A549 (cell line): ENCODE data around the gene SPATA31E1. TPM values are rescaled to one million over a fixed set of nuclear protein-coding genes. Genes with fewer than 3 reads are reported as not detected.

Source experiments
- ATAC-seq, 2 experiments: fragments of 200-7000 bp in 1 of 2; fragments of >200 bp in 1 of 2; cut with Nextera tagmentation in 1 of 2; cut with Tn5 transposase in 1 of 2; 3 replicates each; pipeline versions ENCODE4 v1.8.0 to v1.9.1; 2018 to 2020; ENCODE audit warnings: mild to moderate bottlenecking in 1 of 2, moderate library complexity in 1 of 2
- CTCF ChIA-PET: fragments of 300-600 bp; sonication (Branson Sonifier 250); formaldehyde crosslinking; extraction: SDS; loops from one replicate; lab custom pipeline; 2021; ENCODE audit warnings: antibody characterized with exemption, inconsistent platforms; lab: Yijun Ruan, JAX
- POLR2A ChIA-PET: fragments of 350-600 bp; formaldehyde crosslinking; extraction: SDS; loops from one replicate; lab custom pipeline; 2021; ENCODE audit warnings: antibody characterized with exemption, inconsistent platforms; lab: Yijun Ruan, JAX
- DNase-seq, 2 experiments: peaks; one replicate each; pipeline versions ENCODE4 v3.0.0 to v3.0.0-alpha.2; 2011 to 2016; ENCODE audit warnings: low read depth in 1 of 2, low spot score in 1 of 2
- FAIRE-seq: peaks from 2 replicates; lab custom pipeline; 2011; peaks lifted over from hg19 to GRCh38; lab: Jason Lieb, UNC
- H3K27ac ChIP-seq, 2 experiments: fragments of >200 bp; sonication (Bioruptor Twin); formaldehyde crosslinking; 3 replicates each; pipeline ENCODE4 v1.5.1; 2016 to 2017
- H3K4me1 ChIP-seq: fragments of >200 bp; sonication (Bioruptor Twin); formaldehyde crosslinking; 3 replicates; pipeline ENCODE4 v1.6.1; 2016
- H3K4me2 ChIP-seq: fragments of >200 bp; sonication (Bioruptor Twin); formaldehyde crosslinking; 3 replicates; pipeline ENCODE4 v1.6.1; 2016
- H3K4me3 ChIP-seq: fragments of >200 bp; sonication (Bioruptor Twin); formaldehyde crosslinking; 3 replicates; pipeline ENCODE4 v1.5.1; 2016
- H3K9me3 ChIP-seq: fragments of >200 bp; sonication (Bioruptor Twin); formaldehyde crosslinking; 3 replicates; pipeline ENCODE4 v1.6.1; 2016
- BHLHE40 ChIP-seq: IDR thresholded peaks from 2 replicates; pipeline ENCODE4 v1.6.1; 2012; ENCODE audit warnings: low read depth, low read length, inconsistent platforms
- CBX8 ChIP-seq: fragments of 200-600 bp; sonication (generic); IDR thresholded peaks from 2 replicates; pipeline ENCODE4 v1.6.1; 2016
- CEBPB ChIP-seq, 2 experiments: fragments of >200 bp in 1 of 2; sonication (Bioruptor Twin) in 1 of 2; formaldehyde crosslinking in 1 of 2; IDR thresholded peaks; 2 replicates each; pipeline ENCODE4 v1.6.1; 2012 to 2016
- CHD2 ChIP-seq: fragments of 150-350 bp; IDR thresholded peaks from 2 replicates; pipeline ENCODE4 v1.6.1; 2014; ENCODE audit warnings: low read length; ENCODE audit not compliant: partially characterized antibody
- EHMT2 ChIP-seq: fragments of 200-600 bp; sonication (generic); IDR thresholded peaks from 2 replicates; pipeline ENCODE4 v1.6.1; 2016; ENCODE audit warnings: antibody characterized with exemption, low read depth, mild to moderate bottlenecking, moderate library complexity
- ESRRA ChIP-seq: fragments of 150-350 bp; IDR thresholded peaks from 2 replicates; pipeline ENCODE4 v1.6.1; 2014; ENCODE audit warnings: mild to moderate bottlenecking, low read length, borderline replicate concordance
- FOSL2 ChIP-seq, 2 experiments: fragments of 450-650 bp in 1 of 2; fragments of >200 bp in 1 of 2; sonication (Bioruptor Twin) in 1 of 2; formaldehyde crosslinking; IDR thresholded peaks; 2 replicates each; pipeline versions ENCODE4 v1.5.0 to v1.6.1; 2016 to 2020; ENCODE audit warnings: mild to moderate bottlenecking in 1 of 2, moderate library complexity in 1 of 2
- GATA3 ChIP-seq: IDR thresholded peaks from 2 replicates; pipeline ENCODE4 v1.6.1; 2012; ENCODE audit warnings: borderline replicate concordance
- HDAC2 ChIP-seq: fragments of 200-600 bp; sonication (generic); IDR thresholded peaks from 2 replicates; pipeline ENCODE4 v1.6.1; 2016
- HOXB5 ChIP-seq: fragments of 250-450 bp; sonication (Bioruptor Pico); IDR thresholded peaks from 2 replicates; pipeline ENCODE4 v1.5.0; 2020; ENCODE audit warnings: mild to moderate bottlenecking, moderate library complexity
- JUNB ChIP-seq: fragments of >200 bp; sonication (Bioruptor Twin); formaldehyde crosslinking; IDR thresholded peaks from 2 replicates; pipeline ENCODE4 v1.6.1; 2016
- KDM1A ChIP-seq: fragments of 200-600 bp; sonication (generic); IDR thresholded peaks from 2 replicates; pipeline ENCODE4 v1.6.1; 2016; ENCODE audit warnings: low read depth, mild to moderate bottlenecking
- MAFK ChIP-seq: fragments of 450-650 bp; IDR thresholded peaks from 2 replicates; pipeline ENCODE4 v1.6.1; 2014; ENCODE audit not compliant: partially characterized antibody
- MAZ ChIP-seq: fragments of 150-350 bp; IDR thresholded peaks from 2 replicates; pipeline ENCODE4 v1.6.1; 2014; ENCODE audit warnings: antibody characterized with exemption, low read depth, low read length, borderline replicate concordance
- MYC ChIP-seq: IDR thresholded peaks from 2 replicates; pipeline ENCODE4 v1.6.1; 2012; ENCODE audit warnings: mild to moderate bottlenecking, inconsistent platforms, low read length, improper control_type of control experiment, borderline replicate concordance
- NFE2L2 ChIP-seq: fragments of 150-350 bp; conservative IDR thresholded peaks from 2 replicates; pipeline ENCODE4 v1.6.1; 2014; ENCODE audit warnings: low read length
- NR3C1 ChIP-seq: fragments of >200 bp; sonication (Bioruptor Twin); formaldehyde crosslinking; IDR thresholded peaks from 3 replicates; pipeline ENCODE4 v1.6.1; 2017
- RAD21 ChIP-seq, 2 experiments: fragments of >200 bp in 1 of 2; sonication (Bioruptor Twin) in 1 of 2; formaldehyde crosslinking in 1 of 2; IDR thresholded peaks in 1 of 2; conservative IDR thresholded peaks in 1 of 2; 2 replicates in 1 of 2; 3 replicates in 1 of 2; pipeline ENCODE4 v1.6.1; 2012 to 2018; ENCODE audit warnings: inconsistent platforms in 1 of 2
- RFX5 ChIP-seq: fragments of 450-650 bp; IDR thresholded peaks from 2 replicates; pipeline ENCODE4 v1.7.1; 2014; ENCODE audit warnings: antibody characterized with exemption, mild to moderate bottlenecking, moderate library complexity
- ZNF302 ChIP-seq: fragments of 250-450 bp; sonication (Bioruptor Pico); IDR thresholded peaks from 2 replicates; pipeline ENCODE4 v1.9.0; 2021; ENCODE audit warnings: inconsistent platforms, mild to moderate bottlenecking, moderate library complexity
- ZSCAN20 ChIP-seq: fragments of 250-450 bp; sonication (Bioruptor Pico); IDR thresholded peaks from 2 replicates; pipeline ENCODE4 v1.8.0; 2022; ENCODE audit warnings: mild to moderate bottlenecking, moderate library complexity
- WGBS: methylation state at CpG from one replicate; pipeline ENCODE4 v1.1.6; 2017; ENCODE audit errors: missing lambda C conversion rate; 5-methylcytosine and 5-hydroxymethylcytosine counted together
- polyA plus RNA-seq, 4 experiments: library from polyadenylated mRNA; depleted of rRNA in 3 of 4; stranded (reverse); fragments of >200 nt; fragmentation: RNase III in 1 of 4; extraction: RNeasy Plus Mini Kit Qiagen cat#74134 plus additional on column Dnase treatment in 1 of 4; gene quantifications; 2 replicates in 3 of 4; 3 replicates in 1 of 4; pipeline ENCODE4 v1.2.3, GENCODE V29; 2011 to 2017
- TF ChIP-seq, protein P1 (sequence below): fragments of 450-650 bp; IDR thresholded peaks from 2 replicates; pipeline ENCODE4 v1.6.1; 2014; ENCODE audit warnings: antibody characterized with exemption
- TF ChIP-seq, protein P2 (sequence below): fragments of 150-350 bp; IDR thresholded peaks from 2 replicates; pipeline ENCODE4 v1.6.1; 2014; ENCODE audit warnings: low read depth, mild to moderate bottlenecking, low read length
- TF ChIP-seq, protein P3 (sequence below): IDR thresholded peaks from 2 replicates; pipeline ENCODE4 v1.6.1; 2012; ENCODE audit warnings: low read depth, borderline replicate concordance
- TF ChIP-seq, protein P4 (sequence below): fragments of >200 bp; sonication (Bioruptor Twin); formaldehyde crosslinking; IDR thresholded peaks from 3 replicates; pipeline ENCODE4 v1.5.1; 2016
- TF ChIP-seq, protein P5 (sequence below): IDR thresholded peaks from 2 replicates; pipeline ENCODE4 v1.6.1; 2012

Gene SPATA31E1
- polyA plus RNA-seq, 2 of the 4 experiments (the other 2 are of a cell fraction): not detected

DNA sequence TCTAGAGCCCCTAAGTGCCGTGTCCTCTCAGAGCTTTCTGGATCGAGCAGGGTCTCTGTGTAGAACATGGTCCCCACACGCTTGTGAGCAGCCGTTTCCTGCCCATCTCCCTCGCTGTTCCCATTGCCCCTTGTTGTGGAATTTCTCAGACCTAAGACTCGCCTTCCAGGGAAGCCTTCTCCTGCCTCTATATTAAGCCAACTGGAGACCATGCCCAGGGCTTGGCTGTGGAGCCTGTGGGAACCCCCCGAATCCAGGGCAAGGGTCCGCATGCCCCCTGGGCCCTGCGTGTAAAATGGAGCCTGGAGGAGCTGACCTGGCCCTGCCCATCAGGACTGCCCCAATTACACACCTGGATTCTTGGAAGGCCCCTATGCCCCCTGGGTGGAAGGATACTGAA, 14.5 kb upstream of the SPATA31E1 start (continued):
- TF ChIP-seq GATA3 (no peak), KDM1A (no peak)
- TF ChIP-seq, protein P1, sequence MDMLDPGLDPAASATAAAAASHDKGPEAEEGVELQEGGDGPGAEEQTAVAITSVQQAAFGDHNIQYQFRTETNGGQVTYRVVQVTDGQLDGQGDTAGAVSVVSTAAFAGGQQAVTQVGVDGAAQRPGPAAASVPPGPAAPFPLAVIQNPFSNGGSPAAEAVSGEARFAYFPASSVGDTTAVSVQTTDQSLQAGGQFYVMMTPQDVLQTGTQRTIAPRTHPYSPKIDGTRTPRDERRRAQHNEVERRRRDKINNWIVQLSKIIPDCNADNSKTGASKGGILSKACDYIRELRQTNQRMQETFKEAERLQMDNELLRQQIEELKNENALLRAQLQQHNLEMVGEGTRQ: no peak

DNA sequence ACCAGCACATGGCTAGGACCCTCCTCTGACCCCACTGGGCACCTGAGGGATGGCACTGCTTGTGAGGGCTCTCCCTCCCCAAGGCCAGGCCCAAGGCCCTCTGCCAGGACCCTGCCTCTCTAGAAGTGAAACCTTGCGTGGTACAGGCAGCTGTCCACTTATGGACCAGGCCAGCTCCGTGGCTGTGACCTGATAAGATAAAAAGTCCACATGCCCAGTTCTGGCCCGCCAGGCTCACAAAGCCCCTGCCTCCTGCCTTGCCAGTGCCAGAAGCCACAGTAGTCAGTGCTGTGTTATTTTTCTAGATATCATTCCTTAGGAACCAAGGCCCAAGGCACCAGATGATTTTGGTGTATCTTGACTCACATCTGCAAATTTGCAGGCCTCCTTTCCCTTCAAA, 14.0 kb upstream of the SPATA31E1 start:
- peak overlapping the region in 1 of 2 experiments; percentile 89; a peak in 3 of 6 replicates for H3K27ac ChIP-seq
- TF ChIP-seq, protein P2, sequence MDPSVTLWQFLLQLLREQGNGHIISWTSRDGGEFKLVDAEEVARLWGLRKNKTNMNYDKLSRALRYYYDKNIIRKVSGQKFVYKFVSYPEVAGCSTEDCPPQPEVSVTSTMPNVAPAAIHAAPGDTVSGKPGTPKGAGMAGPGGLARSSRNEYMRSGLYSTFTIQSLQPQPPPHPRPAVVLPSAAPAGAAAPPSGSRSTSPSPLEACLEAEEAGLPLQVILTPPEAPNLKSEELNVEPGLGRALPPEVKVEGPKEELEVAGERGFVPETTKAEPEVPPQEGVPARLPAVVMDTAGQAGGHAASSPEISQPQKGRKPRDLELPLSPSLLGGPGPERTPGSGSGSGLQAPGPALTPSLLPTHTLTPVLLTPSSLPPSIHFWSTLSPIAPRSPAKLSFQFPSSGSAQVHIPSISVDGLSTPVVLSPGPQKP: no peak
- TF ChIP-seq BHLHE40 (no peak), CEBPB (IDR thresholded peaks at IDR 0.05) (no peak), NR3C1 (no peak), RAD21 (conservative IDR thresholded peaks at IDR 0.05 in 1 of 2, IDR thresholded peaks at IDR 0.05 in 1 of 2) (no peak), MAFK (no peak), EHMT2 (no peak), GATA3 (no peak), MYC (no peak), KDM1A (no peak), CBX8 (no peak), ZNF302 (CRISPR knock-in tag) (no peak), ZSCAN20 (CRISPR knock-in tag) (no peak), CHD2 (no peak), JUNB (no peak), RFX5 (no peak), MAZ (no peak), NFE2L2 (no peak)
- TF ChIP-seq, protein P3, sequence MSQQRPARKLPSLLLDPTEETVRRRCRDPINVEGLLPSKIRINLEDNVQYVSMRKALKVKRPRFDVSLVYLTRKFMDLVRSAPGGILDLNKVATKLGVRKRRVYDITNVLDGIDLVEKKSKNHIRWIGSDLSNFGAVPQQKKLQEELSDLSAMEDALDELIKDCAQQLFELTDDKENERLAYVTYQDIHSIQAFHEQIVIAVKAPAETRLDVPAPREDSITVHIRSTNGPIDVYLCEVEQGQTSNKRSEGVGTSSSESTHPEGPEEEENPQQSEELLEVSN: no peak
- TF ChIP-seq, protein P4, sequence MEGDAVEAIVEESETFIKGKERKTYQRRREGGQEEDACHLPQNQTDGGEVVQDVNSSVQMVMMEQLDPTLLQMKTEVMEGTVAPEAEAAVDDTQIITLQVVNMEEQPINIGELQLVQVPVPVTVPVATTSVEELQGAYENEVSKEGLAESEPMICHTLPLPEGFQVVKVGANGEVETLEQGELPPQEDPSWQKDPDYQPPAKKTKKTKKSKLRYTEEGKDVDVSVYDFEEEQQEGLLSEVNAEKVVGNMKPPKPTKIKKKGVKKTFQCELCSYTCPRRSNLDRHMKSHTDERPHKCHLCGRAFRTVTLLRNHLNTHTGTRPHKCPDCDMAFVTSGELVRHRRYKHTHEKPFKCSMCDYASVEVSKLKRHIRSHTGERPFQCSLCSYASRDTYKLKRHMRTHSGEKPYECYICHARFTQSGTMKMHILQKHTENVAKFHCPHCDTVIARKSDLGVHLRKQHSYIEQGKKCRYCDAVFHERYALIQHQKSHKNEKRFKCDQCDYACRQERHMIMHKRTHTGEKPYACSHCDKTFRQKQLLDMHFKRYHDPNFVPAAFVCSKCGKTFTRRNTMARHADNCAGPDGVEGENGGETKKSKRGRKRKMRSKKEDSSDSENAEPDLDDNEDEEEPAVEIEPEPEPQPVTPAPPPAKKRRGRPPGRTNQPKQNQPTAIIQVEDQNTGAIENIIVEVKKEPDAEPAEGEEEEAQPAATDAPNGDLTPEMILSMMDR: no peak
- TF ChIP-seq, all 56 proteins: peak for 0
- Histone ChIP-seq H3K4me1 (peaks cover 36% of the 10 kb centered on the region), H3K4me3 (no peak overlapping the region), H3K9me3 (no peaks in the 10 kb centered on the region), H3K4me2 (no peak overlapping the region)
- WGBS: 91% methylated on average over 3 of the region's 3 CpGs
- ATAC-seq (no peak), DNase-seq (no peak), FAIRE-seq (no peak)
- POLR2A ChIA-PET: no interaction called here
- CTCF ChIA-PET: no interaction called here

DNA sequence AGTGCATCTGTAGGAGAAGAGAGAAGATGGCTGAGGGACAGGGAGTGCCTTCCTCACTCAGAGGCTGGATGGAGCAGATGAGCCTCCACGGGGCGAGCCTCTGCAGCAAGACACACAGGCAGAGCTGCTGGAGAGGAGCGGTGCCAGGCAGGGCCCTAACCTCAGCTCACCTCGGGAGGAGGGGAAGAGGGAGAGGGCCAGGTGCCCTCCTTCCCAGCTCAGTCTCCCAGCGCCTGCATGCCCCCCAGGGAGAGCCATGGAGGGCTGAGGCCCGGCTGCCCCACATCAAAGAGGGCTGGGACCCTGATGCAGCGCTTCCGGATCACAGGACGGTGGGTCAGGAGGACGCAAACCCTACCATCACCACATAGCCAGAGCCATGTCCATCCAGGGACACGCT, 13.6 kb upstream of the SPATA31E1 start:
- H3K4me1 ChIP-seq: peaks cover 32% of the 10 kb centered on the region
- no peak for DNase-seq
- peak; percentile 25 to 45; a peak in 4 of 6 replicates for ATAC-seq
- ChIA-PET CTCF (no interaction called here), POLR2A (no interaction called here)
- no peaks in the 10 kb centered on the region for H3K9me3 ChIP-seq
- TF ChIP-seq ESRRA (no peak), HDAC2 (no peak), NFE2L2 (no peak), CHD2 (no peak), HOXB5 (CRISPR knock-in tag) (no peak), ZNF302 (CRISPR knock-in tag) (no peak), FOSL2 (IDR thresholded peaks at IDR 0.05) (no peak), FOSL2 (CRISPR knock-in tag; IDR thresholded peaks at IDR 0.05) (no peak)
- TF ChIP-seq, protein P5, sequence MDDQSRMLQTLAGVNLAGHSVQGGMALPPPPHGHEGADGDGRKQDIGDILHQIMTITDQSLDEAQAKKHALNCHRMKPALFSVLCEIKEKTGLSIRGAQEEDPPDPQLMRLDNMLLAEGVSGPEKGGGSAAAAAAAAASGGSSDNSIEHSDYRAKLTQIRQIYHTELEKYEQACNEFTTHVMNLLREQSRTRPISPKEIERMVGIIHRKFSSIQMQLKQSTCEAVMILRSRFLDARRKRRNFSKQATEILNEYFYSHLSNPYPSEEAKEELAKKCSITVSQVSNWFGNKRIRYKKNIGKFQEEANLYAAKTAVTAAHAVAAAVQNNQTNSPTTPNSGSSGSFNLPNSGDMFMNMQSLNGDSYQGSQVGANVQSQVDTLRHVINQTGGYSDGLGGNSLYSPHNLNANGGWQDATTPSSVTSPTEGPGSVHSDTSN: no peak
- TF ChIP-seq, protein P2: no peak
- TF ChIP-seq, protein P1: no peak
- WGBS: 76% methylated on average over 11 of the region's 11 CpGs
- peak overlapping the region in 1 of 2 experiments; percentile 89; a peak in 3 of 6 replicates for H3K27ac ChIP-seq
- FAIRE-seq: no peak
- no peak overlapping the region for H3K4me3 ChIP-seq
- H3K4me2 ChIP-seq: no peak overlapping the region
